Measurements from ENCODE around the gene PRKN.

PRKN gene

GRCh38 chr6:162069995-162070394 lies 657.6 kb downstream of the PRKN start:
- no peak for DNase-seq

GRCh38 chr6:162068340-162068739 lies 659.2 kb downstream of the PRKN start:
- no peak for DNase-seq

- DNase-seq = no peak
These were observed 663.9 kb downstream of the PRKN start for GRCh38 chr6:162063666-162064065.

- no peak for DNase-seq
These were observed 669.2 kb downstream of the PRKN start for GRCh38 chr6:162058281-162058875.

- no peak for DNase-seq
These were observed 670.8 kb downstream of the PRKN start for GRCh38 chr6:162056745-162057144.

GRCh38 chr6:162056061-162056460 lies 671.5 kb downstream of the PRKN start:
- no peak for DNase-seq

GRCh38 chr6:162055365-162055764 lies 672.2 kb downstream of the PRKN start:
- DNase-seq = no peak

- DNase-seq = no peak
These were observed 674.5 kb downstream of the PRKN start for GRCh38 chr6:162053084-162053483.

GRCh38 chr6:162050579-162050978 lies 677.0 kb downstream of the PRKN start:
- DNase-seq = no peak

GRCh38 chr6:162046324-162046723 lies 681.2 kb downstream of the PRKN start:
- no peak for DNase-seq

- DNase-seq = no peak
These were observed 694.9 kb downstream of the PRKN start for GRCh38 chr6:162032620-162033019.

- DNase-seq = no peak
These were observed 697.5 kb downstream of the PRKN start for GRCh38 chr6:162029873-162030576.

GRCh38 chr6:162026843-162027242 lies 700.7 kb downstream of the PRKN start:
- no peak for DNase-seq

- no peak for DNase-seq
These were observed 701.5 kb downstream of the PRKN start for GRCh38 chr6:162026031-162026430.

GRCh38 chr6:162019349-162019748 lies 708.2 kb downstream of the PRKN start:
- no peak for DNase-seq

- no peak for DNase-seq
These were observed 710.0 kb downstream of the PRKN start for GRCh38 chr6:162017536-162017935.

- DNase-seq = no peak
These were observed 713.3 kb downstream of the PRKN start for GRCh38 chr6:162014069-162014811.

- no peak for DNase-seq
These were observed 722.2 kb downstream of the PRKN start for GRCh38 chr6:162005372-162005771.

- no peak for DNase-seq
These were observed 730.8 kb downstream of the PRKN start for GRCh38 chr6:161996783-161997182.

- no peak for DNase-seq
These were observed 741.6 kb downstream of the PRKN start for GRCh38 chr6:161985876-161986423.

- no peak for DNase-seq
These were observed 742.9 kb downstream of the PRKN start for GRCh38 chr6:161984713-161985112.

GRCh38 chr6:161976553-161976952 lies 751.0 kb downstream of the PRKN start:
- no peak for DNase-seq

- no peak for DNase-seq
These were observed 754.5 kb downstream of the PRKN start for GRCh38 chr6:161973064-161973463.

All from hypothalamus (tissue), 51 donors.